ENCODE results near the gene COL18A1.

The COL18A1 gene

DNA sequence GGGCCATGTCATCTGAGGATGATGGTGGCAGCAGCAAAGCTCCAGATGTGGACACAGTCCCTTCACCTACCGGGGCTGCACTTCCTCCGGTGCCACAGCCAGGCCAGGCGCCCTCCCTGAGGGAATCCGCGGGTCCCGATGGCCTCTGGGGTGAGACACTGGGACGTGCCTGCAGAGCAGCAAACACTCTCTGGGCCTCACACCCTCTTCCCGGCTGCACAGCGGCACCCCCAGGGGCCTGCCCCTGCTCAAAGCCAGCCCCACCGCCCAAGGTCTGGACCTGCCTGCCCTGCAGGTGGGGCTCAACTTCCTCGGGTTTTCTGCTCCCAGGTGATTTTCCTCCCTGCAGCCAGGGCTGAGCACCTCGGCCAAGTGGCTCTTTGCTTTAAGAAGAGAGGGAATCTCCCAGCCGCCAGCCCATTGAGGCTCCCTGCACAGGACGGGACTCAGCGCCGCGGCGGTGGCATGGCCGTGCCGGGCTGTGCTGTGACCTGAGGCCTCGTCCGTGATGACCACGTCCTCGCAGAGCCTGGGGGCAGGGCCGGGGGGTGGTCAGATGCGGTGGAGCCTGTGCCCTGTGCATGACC lies 21.3 kb upstream of the COL18A1 start:
- no peak for DNase-seq

DNA sequence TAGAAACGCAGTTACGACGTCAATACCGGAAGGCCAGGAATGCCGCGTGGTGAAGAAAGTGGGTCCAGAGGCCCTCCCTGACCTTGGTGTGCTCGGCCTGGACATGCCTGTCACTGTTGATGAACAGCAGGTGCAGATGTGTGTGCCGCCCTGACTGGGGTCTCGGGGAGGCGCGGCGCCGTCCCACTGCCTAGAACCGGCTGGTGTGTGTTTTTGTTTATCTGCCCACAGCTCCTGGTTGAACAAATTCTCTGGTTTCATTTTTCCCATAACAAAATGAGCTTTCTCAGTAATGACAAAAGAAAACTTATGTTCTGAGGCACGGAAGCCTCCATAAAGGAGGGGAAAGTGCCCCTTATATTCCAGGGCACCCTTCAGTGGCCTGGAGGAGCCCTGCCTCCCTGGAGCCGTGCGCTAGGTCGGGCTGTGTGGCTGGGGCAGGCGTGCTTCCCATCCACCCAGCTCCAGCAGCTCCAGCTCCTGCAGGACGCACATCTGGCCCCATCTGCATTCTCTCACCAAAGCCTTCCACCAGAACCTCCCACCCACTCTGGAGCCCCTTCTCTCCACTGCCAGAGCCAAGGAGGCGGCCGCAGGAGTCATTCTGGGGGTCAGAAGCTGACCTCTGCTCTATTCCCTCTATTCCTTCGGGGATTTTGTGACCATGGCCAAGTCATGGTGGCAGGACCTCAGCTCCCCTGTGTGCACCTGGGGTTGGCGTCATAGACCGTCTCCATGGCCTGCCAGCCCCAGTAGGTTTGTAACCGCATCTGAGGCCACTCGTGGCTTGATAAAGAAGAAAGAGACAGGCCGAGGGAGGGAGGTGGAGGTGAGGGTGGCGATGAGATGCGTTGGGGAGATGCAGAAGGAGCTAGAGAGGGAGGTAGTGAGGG lies 20.1 kb upstream of the COL18A1 start:
- DNase-seq: no peak

DNA sequence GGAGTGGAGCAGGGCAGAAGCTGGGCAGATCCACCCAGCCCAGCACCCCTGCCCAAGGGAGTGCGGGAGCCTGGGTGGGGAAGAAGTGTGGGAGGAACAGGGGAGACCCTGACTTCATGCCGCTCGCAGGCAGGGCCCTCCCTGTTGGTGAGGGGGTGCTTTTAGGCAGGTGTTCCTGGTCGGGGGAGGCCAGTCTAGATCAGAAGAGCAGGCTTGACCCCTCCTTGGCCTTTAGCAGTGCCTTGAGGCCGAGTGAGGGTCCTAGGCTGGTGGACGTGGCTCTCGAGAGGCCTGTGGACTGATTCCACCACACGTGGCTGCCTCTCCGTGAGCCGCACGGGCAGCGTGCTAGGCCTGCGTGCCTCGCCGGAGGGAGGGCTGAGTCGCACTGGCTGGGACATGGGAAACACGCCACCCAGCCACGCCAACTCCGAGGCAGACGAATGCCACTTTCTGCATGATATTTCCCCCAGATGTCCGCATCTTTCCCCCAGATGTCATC lies 19.4 kb upstream of the COL18A1 start:
- DNase-seq: no peak

DNA sequence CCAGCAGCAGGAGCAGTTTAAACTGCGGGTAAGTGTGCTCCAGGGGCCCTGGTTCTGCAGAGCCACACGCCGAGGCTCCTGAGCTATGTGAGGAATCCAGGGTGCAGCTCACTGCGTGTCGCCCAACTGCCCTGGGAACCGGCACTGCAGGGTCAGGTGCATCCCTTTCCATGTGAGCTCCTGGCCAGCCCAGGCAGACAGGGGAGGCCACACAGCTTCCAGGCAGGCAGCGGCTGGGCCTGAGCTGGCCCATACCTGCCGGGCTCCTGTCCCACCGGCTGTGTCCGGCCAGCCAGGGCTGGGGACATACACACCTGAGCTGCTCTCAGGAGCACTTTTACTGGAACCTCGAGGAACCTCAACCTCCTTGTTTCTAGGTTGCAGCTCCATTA lies 18.6 kb upstream of the COL18A1 start:
- no peak for DNase-seq

DNA sequence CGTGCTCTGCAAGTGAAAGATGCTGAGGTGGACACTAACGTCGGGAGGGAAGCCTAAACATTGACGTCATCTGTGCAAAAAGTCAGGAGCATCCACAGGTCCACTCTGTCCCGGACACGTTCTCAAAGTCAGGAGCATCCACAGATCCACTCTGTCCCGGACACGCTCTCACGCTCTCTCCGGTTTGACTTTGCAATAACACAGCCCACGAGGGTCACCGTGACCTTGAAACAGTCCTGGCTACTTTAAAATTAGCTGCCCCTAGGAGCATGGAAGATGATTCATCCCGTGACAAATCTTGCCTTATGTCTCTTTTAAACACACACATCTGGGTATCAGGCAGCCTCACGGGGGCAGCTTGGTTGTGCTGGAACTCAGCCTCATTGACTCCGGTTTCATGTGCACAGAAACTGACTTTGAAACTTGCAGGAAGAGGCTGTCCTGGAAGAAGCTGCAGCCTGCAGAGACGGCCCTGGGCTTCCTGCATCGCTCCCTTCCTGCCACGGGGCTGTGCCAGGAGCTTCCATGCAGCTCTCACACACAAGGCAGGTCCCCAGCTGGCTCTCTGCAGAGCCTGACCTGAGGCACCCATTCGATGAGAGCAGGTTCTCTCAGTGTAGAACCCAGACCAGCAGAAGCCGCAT lies 18.1 kb upstream of the COL18A1 start:
- DNase-seq: no peak

DNA sequence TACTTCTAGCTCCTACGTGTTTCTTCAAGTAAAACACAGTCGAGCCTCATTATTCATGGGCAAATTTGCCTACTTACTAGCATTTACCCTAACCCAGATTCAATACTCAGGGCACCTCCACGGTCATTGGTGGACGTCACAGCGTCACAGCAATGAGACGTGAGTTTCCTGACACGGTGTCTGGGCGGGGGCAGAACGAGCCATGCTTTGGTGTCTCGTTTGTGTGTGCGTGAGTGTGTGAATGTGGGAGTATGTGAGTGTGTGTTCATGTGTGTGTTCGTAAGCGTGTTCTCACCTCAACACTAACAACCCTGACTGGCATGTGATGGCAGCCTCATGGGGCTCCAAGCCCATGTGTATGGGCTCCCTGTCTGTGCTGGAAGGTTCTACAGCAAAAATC lies 17.5 kb upstream of the COL18A1 start:
- DNase-seq: no peak

DNA sequence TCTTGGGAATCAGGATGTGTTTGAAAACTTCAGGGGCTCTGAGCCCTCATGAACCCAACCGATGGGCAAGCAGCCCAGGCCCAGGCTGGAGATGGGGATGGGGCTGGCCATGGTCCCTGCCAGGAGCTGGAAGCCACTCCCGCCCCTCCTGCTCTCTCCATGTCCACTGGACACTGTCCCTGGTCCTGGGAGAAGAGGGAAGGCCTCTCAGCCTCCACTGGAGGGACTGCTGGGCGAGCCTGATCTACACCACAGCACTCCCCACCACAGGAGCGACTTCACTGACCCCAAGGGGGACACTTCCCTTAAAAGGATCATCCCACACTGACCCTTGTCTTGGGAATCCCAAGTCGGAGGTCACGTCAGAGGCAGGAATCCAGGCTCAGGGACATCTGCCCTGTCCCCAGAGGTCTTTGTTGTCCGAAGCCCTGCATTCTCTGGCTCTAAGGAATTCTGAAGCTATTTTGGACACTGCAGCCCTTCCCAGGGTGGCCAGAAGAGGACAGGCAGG lies 16.9 kb upstream of the COL18A1 start:
- DNase-seq: no peak

DNA sequence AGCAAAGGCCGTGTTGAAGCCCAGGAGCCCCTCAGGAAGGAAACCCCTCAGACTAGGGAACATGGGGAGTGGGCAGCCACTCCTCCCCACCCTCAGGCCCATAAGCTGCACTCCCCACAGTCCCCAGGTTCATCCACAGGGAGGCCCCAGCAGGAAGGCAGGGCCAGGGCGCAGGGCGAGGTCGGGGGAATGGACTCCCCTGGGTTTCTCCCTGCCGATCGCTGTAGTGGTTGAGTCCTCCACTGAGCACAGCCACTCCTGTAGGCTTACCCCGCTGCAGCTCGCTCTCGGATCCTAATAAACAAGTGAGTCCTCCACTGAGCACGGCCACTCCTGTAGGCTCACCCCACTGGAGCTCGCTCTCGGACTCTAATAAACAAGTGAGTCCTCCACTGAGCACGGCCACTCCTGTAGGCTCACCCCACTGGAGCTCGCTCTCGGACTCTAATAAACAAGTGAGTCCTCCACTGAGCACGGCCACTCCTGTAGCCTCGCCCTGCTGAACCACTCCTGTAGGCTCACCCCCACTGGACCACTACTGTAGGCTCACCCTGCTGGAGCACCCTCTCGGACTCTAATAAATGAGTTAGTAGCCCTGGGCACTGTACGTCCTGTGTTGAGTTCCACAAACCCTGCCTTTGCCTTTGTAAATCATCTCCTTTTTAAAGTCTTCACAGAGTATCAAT lies 16.2 kb upstream of the COL18A1 start:
- no peak for DNase-seq

DNA sequence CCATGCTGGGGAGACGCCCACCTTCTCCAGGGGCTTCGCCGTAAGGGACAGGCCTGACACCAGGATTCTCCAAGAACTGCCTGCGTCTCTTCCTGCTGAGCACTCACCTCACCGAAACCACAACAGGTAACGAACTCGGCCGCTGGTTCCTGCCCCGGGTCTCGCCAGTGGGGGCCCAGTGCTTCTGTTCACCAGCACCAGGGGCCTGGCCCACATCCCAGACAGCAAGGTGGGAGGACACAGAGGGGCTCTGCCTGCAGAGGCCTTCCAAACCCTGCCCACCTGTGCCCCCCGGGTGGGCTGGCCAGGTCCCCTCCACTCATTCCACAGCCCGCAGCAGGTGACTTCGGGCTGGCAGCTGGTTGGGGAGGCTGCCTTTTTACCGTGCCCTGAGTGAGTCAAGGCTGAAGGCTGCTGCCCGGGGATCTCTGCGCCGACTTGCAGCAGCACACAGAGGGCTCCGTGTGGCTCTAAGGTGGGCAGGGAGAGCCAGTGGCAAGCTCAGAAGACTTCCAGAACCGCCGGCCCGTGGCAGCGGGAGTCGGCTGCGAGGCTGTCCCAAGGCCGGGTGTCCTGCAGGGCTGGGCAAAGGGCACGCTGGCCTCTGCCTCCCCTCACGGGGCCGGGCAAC lies 14.7 kb upstream of the COL18A1 start:
- no peak for DNase-seq

DNA sequence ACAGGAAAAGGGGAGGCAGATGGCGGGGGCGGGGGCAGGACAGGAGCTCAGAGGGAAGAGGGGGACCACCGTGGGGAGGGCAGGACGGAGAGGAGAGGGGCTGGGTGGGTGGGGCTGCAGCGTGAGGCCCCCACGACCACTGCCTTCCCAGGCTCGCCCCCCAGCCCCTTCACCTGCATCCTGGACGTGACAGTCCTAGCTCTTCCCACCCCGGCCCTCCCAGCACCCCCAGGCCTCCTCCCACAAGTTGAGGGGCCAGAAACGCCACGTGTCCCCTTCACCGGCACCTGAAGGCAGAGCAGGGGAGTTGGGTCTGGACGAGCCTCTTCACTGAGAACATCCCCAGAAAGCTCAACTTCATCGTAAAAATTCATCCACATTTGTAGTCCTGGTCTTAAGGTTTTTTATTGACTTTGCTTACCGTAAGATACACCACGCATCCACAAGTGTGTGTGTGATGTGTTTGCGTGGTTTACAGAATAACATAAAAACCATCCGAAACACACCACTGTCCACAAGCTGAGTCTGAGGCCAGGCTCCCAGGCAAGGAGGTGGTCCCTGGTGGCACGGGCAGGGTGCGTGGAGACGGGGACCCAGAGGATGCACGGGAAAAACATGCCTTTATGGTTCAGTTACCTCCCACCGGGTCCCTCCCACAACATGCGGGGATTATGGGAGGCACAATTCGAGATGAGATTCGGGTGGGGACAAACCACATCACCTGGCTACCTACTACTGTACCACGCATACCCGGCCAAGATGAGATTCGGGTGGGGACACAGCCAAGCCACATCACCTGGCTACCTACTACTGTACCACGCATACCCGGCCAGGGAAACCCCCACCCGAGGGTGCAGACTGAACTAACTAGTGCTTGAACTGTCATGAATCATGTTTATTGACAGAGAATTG lies 13.9 kb upstream of the COL18A1 start:
- no peak for DNase-seq

DNA sequence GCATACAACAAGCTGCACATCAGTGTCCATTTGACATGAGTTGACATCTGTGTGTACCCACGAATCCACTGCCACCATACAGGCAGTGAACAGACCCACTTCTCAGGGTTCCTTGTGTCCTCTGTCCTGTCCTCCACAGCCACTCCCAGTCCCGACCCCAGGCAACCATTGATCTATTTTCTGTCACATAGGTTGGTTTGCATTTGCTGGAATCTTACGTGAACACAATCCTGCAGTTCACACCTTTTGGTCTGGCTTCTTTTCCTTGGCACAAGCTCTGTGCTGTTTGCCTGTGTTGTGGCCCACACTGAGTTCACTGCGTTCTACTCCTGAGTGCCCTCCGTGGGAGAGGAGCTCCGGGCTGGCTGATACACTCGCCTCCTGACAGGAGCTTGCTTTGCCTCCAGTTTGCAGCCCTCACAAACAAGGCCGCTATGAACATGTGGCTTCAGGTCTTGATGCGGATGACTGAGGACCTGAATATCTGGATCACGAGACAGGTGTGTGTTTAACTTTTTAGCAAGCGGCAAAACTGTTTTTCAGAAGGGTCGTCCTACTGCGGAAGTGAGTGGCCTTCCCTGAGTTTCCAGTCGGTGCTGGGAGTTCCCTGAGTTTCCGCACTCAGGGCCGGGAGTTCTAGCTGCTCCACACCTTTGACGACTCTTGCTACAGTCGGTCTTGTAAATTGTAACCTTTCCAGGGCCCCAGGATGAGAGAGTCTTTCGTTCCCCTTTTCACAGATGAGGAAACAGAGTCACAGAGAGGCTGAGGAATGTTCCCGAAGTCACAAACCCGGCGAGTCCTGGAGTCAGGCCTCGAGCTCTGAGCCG lies 13.0 kb upstream of the COL18A1 start:
- no peak for DNase-seq

DNA sequence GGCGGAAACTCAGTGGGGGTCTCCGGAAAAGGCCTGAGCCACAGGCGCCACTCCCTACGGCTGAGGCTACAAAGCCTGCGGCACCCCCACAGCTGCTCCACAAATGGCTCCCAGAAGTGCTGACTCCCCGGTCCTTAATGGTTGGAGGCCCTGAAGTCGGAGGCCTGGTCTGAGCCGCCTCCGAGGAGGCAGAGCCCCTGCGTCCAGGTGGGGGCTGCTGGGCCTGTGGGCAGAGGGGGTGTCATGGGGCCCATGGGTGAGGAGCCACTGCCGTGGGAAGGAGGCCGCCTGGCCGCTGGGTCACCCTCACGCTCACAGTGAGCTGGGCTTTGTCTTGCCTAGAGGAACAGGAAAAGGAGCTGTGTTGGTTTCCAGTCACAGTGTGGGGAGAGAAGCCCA lies 12.4 kb upstream of the COL18A1 start:
- DNase-seq: no peak

DNA sequence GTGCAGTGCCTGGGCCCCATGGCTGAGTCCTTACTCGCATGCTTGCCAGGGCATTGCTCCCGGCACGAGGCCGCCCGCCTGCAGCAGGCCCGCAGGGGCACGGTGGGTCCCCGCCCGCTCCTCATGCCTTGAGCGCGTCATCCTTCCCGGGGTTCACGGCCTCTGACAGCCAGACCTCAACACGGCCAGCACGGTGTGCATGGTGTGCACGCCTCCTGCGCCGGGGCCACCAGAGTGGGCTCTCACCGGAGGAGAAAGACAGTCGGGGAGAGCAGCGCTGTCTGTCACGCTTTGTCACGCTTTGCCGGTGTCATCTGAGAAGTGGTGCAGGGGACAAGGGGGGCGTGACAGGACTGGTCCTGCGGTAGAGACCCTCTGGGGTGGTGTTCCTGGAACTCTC lies 11.9 kb upstream of the COL18A1 start:
- DNase-seq: no peak

DNA sequence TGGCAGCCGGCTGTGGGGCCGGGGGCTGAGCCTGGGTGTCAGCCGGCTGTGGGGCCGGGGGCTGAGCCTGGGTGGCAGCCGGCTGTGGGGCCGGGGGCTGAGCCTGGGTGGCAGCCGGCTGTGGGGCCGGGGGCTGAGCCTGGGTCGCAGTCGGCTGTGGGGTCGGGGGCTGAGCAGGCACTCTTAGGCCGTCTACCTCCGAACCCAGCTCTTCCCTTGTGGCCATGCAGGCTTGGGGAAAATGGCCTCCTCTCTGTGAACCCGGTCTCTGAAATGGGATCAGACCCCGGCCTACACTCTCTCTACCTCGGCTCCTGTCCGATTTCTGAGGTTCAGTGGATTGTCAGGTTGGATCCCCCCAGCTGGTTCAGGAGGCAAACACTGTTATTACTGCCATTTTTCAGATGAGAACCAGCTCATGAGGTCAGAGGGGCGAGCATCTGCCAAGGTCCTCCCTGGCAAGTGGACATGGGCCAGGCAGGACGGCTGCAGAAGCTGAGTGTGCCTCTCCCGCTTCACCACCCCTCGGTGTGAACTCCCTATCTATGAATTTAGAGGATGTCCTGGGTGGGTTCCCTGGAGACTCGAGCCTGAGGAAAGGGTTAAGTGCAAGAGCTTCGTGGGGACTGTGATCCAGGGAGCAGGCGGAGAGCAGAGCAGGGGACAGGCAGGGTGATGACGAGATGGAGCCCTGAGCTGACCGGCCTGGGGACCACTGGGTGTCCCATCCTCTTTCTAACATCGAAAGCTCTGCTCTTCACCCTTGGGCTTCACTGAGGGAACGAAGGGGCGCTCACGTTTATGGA lies 10.9 kb upstream of the COL18A1 start:
- DNase-seq: no peak

DNA sequence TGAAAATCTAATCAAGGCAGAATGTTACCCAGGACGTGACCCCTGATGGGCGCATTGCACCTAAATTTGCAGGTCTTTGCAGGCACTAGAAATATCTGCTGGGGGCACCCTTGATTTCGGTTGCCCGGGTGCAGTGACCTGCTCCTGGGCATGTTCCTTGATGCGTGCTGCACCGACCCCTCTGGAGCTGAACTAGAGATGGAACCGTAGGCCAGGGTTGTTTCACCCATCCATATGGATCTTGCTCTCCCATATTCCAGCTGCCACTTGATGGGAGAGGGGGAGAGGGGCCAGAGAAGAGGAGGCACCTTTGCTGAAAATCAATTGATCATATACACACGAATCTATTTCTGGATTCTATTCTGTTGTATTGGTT lies 8.4 kb upstream of the COL18A1 start:
- DNase-seq: no peak

DNA sequence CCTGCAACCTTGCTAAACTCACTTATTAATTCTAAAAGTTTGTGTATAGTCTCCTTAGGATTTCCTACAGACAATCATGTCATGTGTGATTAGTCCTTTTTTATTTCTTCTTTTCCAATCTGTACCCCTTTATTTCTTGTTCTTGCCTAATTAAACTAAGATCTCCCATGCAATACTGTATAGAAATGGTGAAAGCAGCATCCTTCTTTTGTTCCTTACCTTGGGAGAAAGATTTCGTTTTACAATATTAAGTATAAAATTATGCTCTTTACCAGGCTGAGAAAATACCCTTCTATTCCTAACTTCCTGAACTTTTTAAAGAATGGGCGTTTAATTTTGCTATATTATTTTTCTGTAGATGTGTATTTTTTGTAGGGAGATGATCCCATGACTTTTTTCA lies 7.6 kb upstream of the COL18A1 start:
- DNase-seq: no peak

DNA sequence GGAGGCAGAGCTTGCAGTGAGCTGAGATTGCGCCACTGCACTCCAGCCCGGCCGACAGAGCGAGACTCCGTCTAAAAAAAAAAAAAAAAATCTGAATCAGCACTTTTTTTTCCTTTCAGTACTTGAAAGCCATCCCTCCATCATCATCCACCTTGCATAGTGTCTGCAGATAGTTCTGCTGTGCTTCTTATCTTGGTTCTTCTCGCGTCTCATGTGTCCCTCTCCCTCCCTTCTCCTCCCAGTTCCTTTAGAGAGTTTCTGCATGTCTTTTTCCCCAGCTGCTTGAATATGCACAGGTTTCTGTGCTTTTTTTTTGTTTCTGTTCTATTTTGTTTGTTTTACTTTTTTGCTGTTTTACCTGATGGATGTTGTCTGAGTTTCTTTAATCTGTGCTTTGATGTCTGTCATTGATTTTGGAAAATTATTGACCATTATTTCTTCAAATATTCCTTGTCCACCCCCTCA lies 3.9 kb upstream of the COL18A1 start:
- no peak for DNase-seq

DNA sequence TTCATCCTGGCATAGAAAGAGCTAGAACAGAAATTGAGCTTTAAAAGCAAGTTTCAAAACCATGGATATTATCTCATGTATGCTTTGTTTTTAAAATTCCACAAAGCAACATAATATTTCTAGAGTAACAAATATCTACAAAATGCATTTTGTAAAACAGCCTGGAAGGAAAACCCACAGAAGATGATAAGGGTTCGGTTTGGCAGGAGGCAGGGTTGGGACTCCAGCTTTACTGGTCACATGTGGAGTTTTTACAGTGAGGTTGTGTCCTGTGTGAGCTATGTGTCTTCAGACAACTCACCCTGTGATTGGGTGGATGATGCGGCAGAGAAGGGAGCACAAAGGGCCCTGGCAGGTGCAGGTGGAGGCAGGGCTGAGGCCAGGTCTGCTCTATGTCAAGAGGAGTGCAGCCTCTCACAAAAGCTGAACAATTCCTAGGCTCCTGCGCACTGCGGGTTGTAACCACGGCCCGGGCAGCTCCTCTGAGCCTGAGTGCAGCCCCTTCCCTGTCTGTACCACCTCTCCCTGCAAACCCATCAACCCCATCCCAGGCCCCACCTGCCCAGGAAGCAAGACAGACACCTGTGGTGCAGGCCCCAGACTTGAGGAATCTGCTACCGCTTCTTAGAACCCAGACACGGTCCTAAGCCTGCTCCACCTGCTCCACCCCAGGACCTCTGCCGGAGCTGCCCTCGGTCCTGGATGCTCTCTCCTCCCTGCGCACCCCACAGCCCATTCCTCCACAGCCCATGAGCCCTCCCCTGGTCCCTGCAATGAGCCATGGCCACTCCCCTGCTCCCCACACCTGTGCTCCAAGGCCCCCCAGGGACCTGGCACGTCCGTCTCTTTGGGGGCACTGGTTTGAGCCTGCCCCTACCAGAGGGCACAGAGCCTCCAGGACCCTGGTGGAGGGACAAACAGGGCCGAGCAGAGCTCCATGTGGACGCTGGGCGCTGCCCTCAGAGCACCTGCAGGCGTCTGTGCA lies 2.8 kb upstream of the COL18A1 start:
- DNase-seq: no peak

Measured in GDM1 (cell line).